Measurements from ENCODE around the gene RECK. TPM values are rescaled to one million over a fixed set of nuclear protein-coding genes. Genes with fewer than 3 reads are reported as not detected.

The RECK gene
- total and polyA plus RNA-seq, 2 experiments from 2014 or later = 8.1 to 11.6 TPM

GRCh38 chr9:36046923-36047322 lies 10.2 kb downstream of the RECK start:
- no peak overlapping the region for H3K27ac Mint-ChIP-seq
- H3K27me3 Mint-ChIP-seq (ENCODE audit: insufficient read depth, low read depth, poor library complexity) = peaks cover 2% of the 10 kb centered on the region
- Histone ChIP-seq H4K20me1 (replicated peaks; ENCODE audit: insufficient read depth) (peaks cover 8% of the 10 kb centered on the region; the same call in 1 of the 2 replicates), H3K27me3 (ENCODE audit: insufficient read depth) (no peaks in the 10 kb centered on the region), H2AFZ (no peak overlapping the region), H3K4me2 (no peak overlapping the region), H3F3A (replicated peaks; ENCODE audit: low read depth) (no peaks in the 10 kb centered on the region), H3K79me2 (replicated peaks; ENCODE audit: insufficient read depth) (peaks cover 83% of the 10 kb centered on the region), H3K9me2 (ENCODE audit: insufficient read depth) (no peaks in the 10 kb centered on the region), H3K4me1 (ENCODE audit: insufficient read depth) (peaks cover 29% of the 10 kb centered on the region), H3K36me3 (ENCODE audit: insufficient read depth) (no peaks in the 10 kb centered on the region), H3K27ac (ENCODE audit: low read depth) (no peak overlapping the region), H3K4me3 (no peak overlapping the region)
- DNase-seq (ENCODE audit: low spot score) = no peak
- peaks cover 23% of the 10 kb centered on the region for H3K4me1 Mint-ChIP-seq
- TF ChIP-seq EZH2phosphoT487 (IDR thresholded peaks at IDR 0.05; ENCODE audit: unreplicated experiment) = no peak
- no peak for TF ChIP-seq CTCF (conservative IDR thresholded peaks at IDR 0.05; ENCODE audit: low read depth in 2 of 2)
- no peak for TF ChIP-seq STAT1 (IDR thresholded peaks at IDR 0.05; ENCODE audit: unreplicated experiment)
- TF ChIP-seq JUNB (IDR thresholded peaks at IDR 0.05; ENCODE audit: unreplicated experiment) = no peak
- no peak for TF ChIP-seq ETS1 (IDR thresholded peaks at IDR 0.05)
- TF ChIP-seq ZNF114 (CRISPR knock-in tag; IDR thresholded peaks at IDR 0.05) = no peak
- TF ChIP-seq ZNF331 (CRISPR knock-in tag; IDR thresholded peaks at IDR 0.05; ENCODE audit: low read depth) = no peak
- TF ChIP-seq EZH2 (IDR thresholded peaks at IDR 0.05; ENCODE audit: low read depth, unreplicated experiment) = no peak
- TF ChIP-seq, protein P1, sequence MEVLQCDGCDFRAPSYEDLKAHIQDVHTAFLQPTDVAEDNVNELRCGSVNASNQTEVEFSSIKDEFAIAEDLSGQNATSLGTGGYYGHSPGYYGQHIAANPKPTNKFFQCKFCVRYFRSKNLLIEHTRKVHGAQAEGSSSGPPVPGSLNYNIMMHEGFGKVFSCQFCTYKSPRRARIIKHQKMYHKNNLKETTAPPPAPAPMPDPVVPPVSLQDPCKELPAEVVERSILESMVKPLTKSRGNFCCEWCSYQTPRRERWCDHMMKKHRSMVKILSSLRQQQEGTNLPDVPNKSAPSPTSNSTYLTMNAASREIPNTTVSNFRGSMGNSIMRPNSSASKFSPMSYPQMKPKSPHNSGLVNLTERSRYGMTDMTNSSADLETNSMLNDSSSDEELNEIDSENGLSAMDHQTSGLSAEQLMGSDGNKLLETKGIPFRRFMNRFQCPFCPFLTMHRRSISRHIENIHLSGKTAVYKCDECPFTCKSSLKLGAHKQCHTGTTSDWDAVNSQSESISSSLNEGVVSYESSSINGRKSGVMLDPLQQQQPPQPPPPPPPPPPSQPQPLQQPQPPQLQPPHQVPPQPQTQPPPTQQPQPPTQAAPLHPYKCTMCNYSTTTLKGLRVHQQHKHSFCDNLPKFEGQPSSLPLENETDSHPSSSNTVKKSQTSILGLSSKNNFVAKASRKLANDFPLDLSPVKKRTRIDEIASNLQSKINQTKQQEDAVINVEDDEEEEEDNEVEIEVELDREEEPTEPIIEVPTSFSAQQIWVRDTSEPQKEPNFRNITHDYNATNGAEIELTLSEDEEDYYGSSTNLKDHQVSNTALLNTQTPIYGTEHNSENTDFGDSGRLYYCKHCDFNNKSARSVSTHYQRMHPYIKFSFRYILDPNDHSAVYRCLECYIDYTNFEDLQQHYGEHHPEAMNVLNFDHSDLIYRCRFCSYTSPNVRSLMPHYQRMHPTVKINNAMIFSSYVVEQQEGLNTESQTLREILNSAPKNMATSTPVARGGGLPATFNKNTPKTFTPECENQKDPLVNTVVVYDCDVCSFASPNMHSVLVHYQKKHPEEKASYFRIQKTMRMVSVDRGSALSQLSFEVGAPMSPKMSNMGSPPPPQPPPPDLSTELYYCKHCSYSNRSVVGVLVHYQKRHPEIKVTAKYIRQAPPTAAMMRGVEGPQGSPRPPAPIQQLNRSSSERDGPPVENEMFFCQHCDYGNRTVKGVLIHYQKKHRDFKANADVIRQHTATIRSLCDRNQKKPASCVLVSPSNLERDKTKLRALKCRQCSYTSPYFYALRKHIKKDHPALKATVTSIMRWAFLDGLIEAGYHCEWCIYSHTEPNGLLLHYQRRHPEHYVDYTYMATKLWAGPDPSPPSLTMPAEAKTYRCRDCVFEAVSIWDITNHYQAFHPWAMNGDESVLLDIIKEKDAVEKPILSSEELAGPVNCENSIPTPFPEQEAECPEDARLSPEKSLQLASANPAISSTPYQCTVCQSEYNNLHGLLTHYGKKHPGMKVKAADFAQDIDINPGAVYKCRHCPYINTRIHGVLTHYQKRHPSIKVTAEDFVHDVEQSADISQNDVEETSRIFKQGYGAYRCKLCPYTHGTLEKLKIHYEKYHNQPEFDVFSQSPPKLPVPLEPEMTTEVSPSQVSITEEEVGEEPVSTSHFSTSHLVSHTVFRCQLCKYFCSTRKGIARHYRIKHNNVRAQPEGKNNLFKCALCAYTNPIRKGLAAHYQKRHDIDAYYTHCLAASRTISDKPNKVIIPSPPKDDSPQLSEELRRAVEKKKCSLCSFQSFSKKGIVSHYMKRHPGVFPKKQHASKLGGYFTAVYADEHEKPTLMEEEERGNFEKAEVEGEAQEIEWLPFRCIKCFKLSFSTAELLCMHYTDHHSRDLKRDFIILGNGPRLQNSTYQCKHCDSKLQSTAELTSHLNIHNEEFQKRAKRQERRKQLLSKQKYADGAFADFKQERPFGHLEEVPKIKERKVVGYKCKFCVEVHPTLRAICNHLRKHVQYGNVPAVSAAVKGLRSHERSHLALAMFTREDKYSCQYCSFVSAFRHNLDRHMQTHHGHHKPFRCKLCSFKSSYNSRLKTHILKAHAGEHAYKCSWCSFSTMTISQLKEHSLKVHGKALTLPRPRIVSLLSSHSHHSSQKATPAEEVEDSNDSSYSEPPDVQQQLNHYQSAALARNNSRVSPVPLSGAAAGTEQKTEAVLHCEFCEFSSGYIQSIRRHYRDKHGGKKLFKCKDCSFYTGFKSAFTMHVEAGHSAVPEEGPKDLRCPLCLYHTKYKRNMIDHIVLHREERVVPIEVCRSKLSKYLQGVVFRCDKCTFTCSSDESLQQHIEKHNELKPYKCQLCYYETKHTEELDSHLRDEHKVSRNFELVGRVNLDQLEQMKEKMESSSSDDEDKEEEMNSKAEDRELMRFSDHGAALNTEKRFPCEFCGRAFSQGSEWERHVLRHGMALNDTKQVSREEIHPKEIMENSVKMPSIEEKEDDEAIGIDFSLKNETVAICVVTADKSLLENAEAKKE (CRISPR knock-in tag; IDR thresholded peaks at IDR 0.05) = no peak
- TF ChIP-seq POLR2AphosphoS5 (IDR thresholded peaks at IDR 0.05; ENCODE audit: low read depth) = no peak
- TF ChIP-seq NANOG (IDR thresholded peaks at IDR 0.05; ENCODE audit: borderline replicate concordance) = no peak
- TF ChIP-seq, protein P2, sequence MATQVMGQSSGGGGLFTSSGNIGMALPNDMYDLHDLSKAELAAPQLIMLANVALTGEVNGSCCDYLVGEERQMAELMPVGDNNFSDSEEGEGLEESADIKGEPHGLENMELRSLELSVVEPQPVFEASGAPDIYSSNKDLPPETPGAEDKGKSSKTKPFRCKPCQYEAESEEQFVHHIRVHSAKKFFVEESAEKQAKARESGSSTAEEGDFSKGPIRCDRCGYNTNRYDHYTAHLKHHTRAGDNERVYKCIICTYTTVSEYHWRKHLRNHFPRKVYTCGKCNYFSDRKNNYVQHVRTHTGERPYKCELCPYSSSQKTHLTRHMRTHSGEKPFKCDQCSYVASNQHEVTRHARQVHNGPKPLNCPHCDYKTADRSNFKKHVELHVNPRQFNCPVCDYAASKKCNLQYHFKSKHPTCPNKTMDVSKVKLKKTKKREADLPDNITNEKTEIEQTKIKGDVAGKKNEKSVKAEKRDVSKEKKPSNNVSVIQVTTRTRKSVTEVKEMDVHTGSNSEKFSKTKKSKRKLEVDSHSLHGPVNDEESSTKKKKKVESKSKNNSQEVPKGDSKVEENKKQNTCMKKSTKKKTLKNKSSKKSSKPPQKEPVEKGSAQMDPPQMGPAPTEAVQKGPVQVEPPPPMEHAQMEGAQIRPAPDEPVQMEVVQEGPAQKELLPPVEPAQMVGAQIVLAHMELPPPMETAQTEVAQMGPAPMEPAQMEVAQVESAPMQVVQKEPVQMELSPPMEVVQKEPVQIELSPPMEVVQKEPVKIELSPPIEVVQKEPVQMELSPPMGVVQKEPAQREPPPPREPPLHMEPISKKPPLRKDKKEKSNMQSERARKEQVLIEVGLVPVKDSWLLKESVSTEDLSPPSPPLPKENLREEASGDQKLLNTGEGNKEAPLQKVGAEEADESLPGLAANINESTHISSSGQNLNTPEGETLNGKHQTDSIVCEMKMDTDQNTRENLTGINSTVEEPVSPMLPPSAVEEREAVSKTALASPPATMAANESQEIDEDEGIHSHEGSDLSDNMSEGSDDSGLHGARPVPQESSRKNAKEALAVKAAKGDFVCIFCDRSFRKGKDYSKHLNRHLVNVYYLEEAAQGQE (IDR thresholded peaks at IDR 0.05; ENCODE audit: unreplicated experiment) = no peak
- no peak for TF ChIP-seq CREB1 (CRISPR knock-in tag; IDR thresholded peaks at IDR 0.05; ENCODE audit: low read depth)
- no peaks in the 10 kb centered on the region for H3K36me3 Mint-ChIP-seq (ENCODE audit: low read depth)
- no peaks in the 10 kb centered on the region for H3K9me3 Mint-ChIP-seq
- ATAC-seq = no peak
- no peak overlapping the region for H3K4me3 Mint-ChIP-seq
